Trophoblast cell (in vitro differentiated cells and primary cell): ENCODE measurements around the gene UBE2E1.

Experiments
- DNase-seq, 2 donors: peaks; one replicate each; pipeline ENCODE4 v3.0.0-alpha.2; 2016
- H2AFZ ChIP-seq: 2 replicates; pipeline ENCODE4 v1.6.1; 2013; ENCODE audit warnings: low read length, moderate library complexity, mild to moderate bottlenecking; ENCODE audit not compliant: insufficient read depth, poor library complexity
- H2AK5ac ChIP-seq: 2 replicates; pipeline ENCODE4 v1.6.1; 2013; ENCODE audit warnings: mild to moderate bottlenecking, low read length
- H2BK120ac ChIP-seq: 2 replicates; pipeline ENCODE4 v1.6.1; 2013; ENCODE audit warnings: low read length, mild to moderate bottlenecking, moderate library complexity; ENCODE audit not compliant: insufficient read depth, poor library complexity
- H2BK12ac ChIP-seq: 2 replicates; pipeline ENCODE4 v1.6.1; 2013; ENCODE audit warnings: mild to moderate bottlenecking, low read length, moderate library complexity
- H2BK5ac ChIP-seq: 2 replicates; pipeline ENCODE4 v1.6.1; 2013; ENCODE audit warnings: low read length, low read depth, moderate library complexity, mild to moderate bottlenecking; ENCODE audit not compliant: poor library complexity
- H3K14ac ChIP-seq: 2 replicates; pipeline ENCODE4 v1.6.1; 2013; ENCODE audit warnings: mild to moderate bottlenecking, low read length
- H3K18ac ChIP-seq: 2 replicates; pipeline ENCODE4 v1.6.1; 2013; ENCODE audit warnings: mild to moderate bottlenecking, low read length
- H3K23ac ChIP-seq: 2 replicates; pipeline ENCODE4 v1.6.1; 2013; ENCODE audit warnings: low read length
- H3K27ac ChIP-seq: 2 replicates; pipeline ENCODE4 v1.5.1; 2013; ENCODE audit warnings: low read depth, mild to moderate bottlenecking, inconsistent platforms, low read length, moderate library complexity
- H3K27me3 ChIP-seq: 2 replicates; pipeline ENCODE4 v1.6.1; 2013; ENCODE audit warnings: inconsistent platforms, mild to moderate bottlenecking, low read length, moderate library complexity; ENCODE audit not compliant: insufficient read depth
- H3K36me3 ChIP-seq, 2 experiments: 1 replicate in 1 of 2; 2 replicates in 1 of 2; pipeline ENCODE4 v1.6.1; 2013; ENCODE audit warnings: low read length in 2 of 2, mild to moderate bottlenecking in 2 of 2, moderate library complexity in 1 of 2; ENCODE audit not compliant: insufficient read depth in 2 of 2, control insufficient read depth in 1 of 2
- H3K4ac ChIP-seq: 2 replicates; pipeline ENCODE4 v1.6.1; 2013; ENCODE audit warnings: low read depth, mild to moderate bottlenecking, low read length, moderate library complexity
- H3K4me1 ChIP-seq, 2 experiments: 1 replicate in 1 of 2; 2 replicates in 1 of 2; pipeline ENCODE4 v1.6.1; 2013; ENCODE audit warnings: low read length in 2 of 2, mild to moderate bottlenecking in 2 of 2, moderate library complexity in 1 of 2; ENCODE audit not compliant: insufficient read depth in 2 of 2, control insufficient read depth in 1 of 2
- H3K4me2 ChIP-seq: 2 replicates; pipeline ENCODE4 v1.6.1; 2013; ENCODE audit warnings: inconsistent platforms, mild to moderate bottlenecking, low read length, moderate library complexity
- H3K4me3 ChIP-seq: 2 replicates; pipeline ENCODE4 v1.5.1; 2013; ENCODE audit warnings: mild to moderate bottlenecking, low read depth, low read length, inconsistent platforms
- H3K79me1 ChIP-seq: one replicate; pipeline ENCODE4 v1.6.1; 2013; ENCODE audit warnings: low read length
- H3K79me2 ChIP-seq: 2 replicates; pipeline ENCODE4 v1.6.1; 2013; ENCODE audit warnings: low read length, mild to moderate bottlenecking; ENCODE audit not compliant: control insufficient read depth, insufficient read depth, poor library complexity
- H3K9ac ChIP-seq: 2 replicates; pipeline ENCODE4 v1.6.1; 2013; ENCODE audit warnings: mild to moderate bottlenecking, low read length
- H3K9me3 ChIP-seq: 2 replicates; pipeline ENCODE4 v1.6.1; 2013; ENCODE audit warnings: low read depth, mild to moderate bottlenecking, control low read depth, inconsistent platforms, low read length; ENCODE audit not compliant: insufficient read depth
- H4K12ac ChIP-seq: 2 replicates; pipeline ENCODE4 v1.6.1; 2013; ENCODE audit warnings: low read depth, mild to moderate bottlenecking, low read length, moderate library complexity
- H4K8ac ChIP-seq: 2 replicates; pipeline ENCODE4 v1.6.1; 2013; ENCODE audit warnings: low read depth, mild to moderate bottlenecking, low read length, moderate library complexity
- H4K91ac ChIP-seq: one replicate; pipeline ENCODE4 v1.6.1; 2013; ENCODE audit warnings: low read depth, mild to moderate bottlenecking, low read length, moderate library complexity
- WGBS: extraction: QIAGEN DNeasy Blood & Tissue Kit; methylation state at CpG from one replicate; pipeline ENCODE4 v1.1.7; 2013; ENCODE audit warnings: missing lambda C conversion rate; ENCODE audit not compliant: insufficient read length, insufficient coverage; ENCODE audit errors: extremely low coverage; 5-methylcytosine and 5-hydroxymethylcytosine counted together

UBE2E1 gene

GRCh38 chr3:23785097-23785645 lies 20.6 kb upstream of the UBE2E1 start:
- DNase-seq = no peak
- no peaks in the 10 kb centered on the region for H3K27me3 ChIP-seq
- H3K79me2 ChIP-seq = no peaks in the 10 kb centered on the region
- no peak overlapping the region for H3K14ac ChIP-seq
- no peak overlapping the region for H4K91ac ChIP-seq
- H3K4me1 ChIP-seq = no peaks in the 10 kb centered on the region
- no peak overlapping the region for H3K9ac ChIP-seq
- H2BK120ac ChIP-seq = no peak overlapping the region
- no peak overlapping the region for H2AK5ac ChIP-seq
- no peaks in the 10 kb centered on the region for H3K36me3 ChIP-seq
- H3K4ac ChIP-seq = no peak overlapping the region
- H3K18ac ChIP-seq = no peak overlapping the region
- H2BK12ac ChIP-seq = no peak overlapping the region
- H2BK5ac ChIP-seq = no peak overlapping the region
- H4K12ac ChIP-seq = no peak overlapping the region
- no peak overlapping the region for H3K4me3 ChIP-seq
- no peaks in the 10 kb centered on the region for H3K9me3 ChIP-seq
- no peak overlapping the region for H4K8ac ChIP-seq
- no peak overlapping the region for H3K4me2 ChIP-seq
- no peak overlapping the region for H2AFZ ChIP-seq
- no peak overlapping the region for H3K27ac ChIP-seq
- no peaks in the 10 kb centered on the region for H3K79me1 ChIP-seq
- WGBS = no CpG with 5 or more reads among the region's 6 CpGs
- no peak overlapping the region for H3K23ac ChIP-seq

GRCh38 chr3:23785882-23786281 lies 19.9 kb upstream of the UBE2E1 start:
- H4K91ac ChIP-seq = no peak overlapping the region
- H3K36me3 ChIP-seq = no peaks in the 10 kb centered on the region
- H3K79me2 ChIP-seq = no peaks in the 10 kb centered on the region
- no peak overlapping the region for H4K8ac ChIP-seq
- no peak for DNase-seq
- no peaks in the 10 kb centered on the region for H3K27me3 ChIP-seq
- H3K4me3 ChIP-seq = no peak overlapping the region
- no peaks in the 10 kb centered on the region for H3K4me1 ChIP-seq
- no peaks in the 10 kb centered on the region for H3K9me3 ChIP-seq
- no peak overlapping the region for H3K14ac ChIP-seq
- no peak overlapping the region for H2BK5ac ChIP-seq
- no peak overlapping the region for H3K23ac ChIP-seq
- H2BK120ac ChIP-seq = no peak overlapping the region
- no peaks in the 10 kb centered on the region for H3K79me1 ChIP-seq
- no peak overlapping the region for H3K4me2 ChIP-seq
- no peak overlapping the region for H3K4ac ChIP-seq
- H2AK5ac ChIP-seq = no peak overlapping the region
- H2BK12ac ChIP-seq = no peak overlapping the region
- no CpG with 5 or more reads among the region's 2 CpGs for WGBS
- no peak overlapping the region for H3K18ac ChIP-seq
- no peak overlapping the region for H4K12ac ChIP-seq
- no peak overlapping the region for H3K27ac ChIP-seq
- H2AFZ ChIP-seq = no peak overlapping the region
- no peak overlapping the region for H3K9ac ChIP-seq

- H3K27ac ChIP-seq = no peak overlapping the region
- H3K4ac ChIP-seq = no peak overlapping the region
- no peak overlapping the region for H2AFZ ChIP-seq
- no peaks in the 10 kb centered on the region for H3K9me3 ChIP-seq
- no peaks in the 10 kb centered on the region for H3K79me2 ChIP-seq
- no peak overlapping the region for H2AK5ac ChIP-seq
- no peaks in the 10 kb centered on the region for H3K79me1 ChIP-seq
- no peak overlapping the region for H4K12ac ChIP-seq
- H3K27me3 ChIP-seq = no peaks in the 10 kb centered on the region
- no peak overlapping the region for H4K8ac ChIP-seq
- no peak overlapping the region for H3K23ac ChIP-seq
- H3K36me3 ChIP-seq = no peaks in the 10 kb centered on the region
- H3K4me2 ChIP-seq = no peak overlapping the region
- no peaks in the 10 kb centered on the region for H3K4me1 ChIP-seq
- no peak overlapping the region for H3K14ac ChIP-seq
- no peak overlapping the region for H3K18ac ChIP-seq
- H3K9ac ChIP-seq = no peak overlapping the region
- no peak overlapping the region for H2BK5ac ChIP-seq
- H2BK12ac ChIP-seq = no peak overlapping the region
- no CpG with 5 or more reads among the region's 2 CpGs for WGBS
- H3K4me3 ChIP-seq = no peak overlapping the region
- DNase-seq = no peak
- H4K91ac ChIP-seq = no peak overlapping the region
- no peak overlapping the region for H2BK120ac ChIP-seq
These were observed 14.1 kb upstream of the UBE2E1 start for GRCh38 chr3:23791678-23792077.

GRCh38 chr3:23793528-23794134 lies 12.1 kb upstream of the UBE2E1 start:
- Histone ChIP-seq H2AK5ac (no peak overlapping the region), H4K8ac (no peak overlapping the region), H2BK5ac (no peak overlapping the region), H3K4me2 (no peak overlapping the region), H3K9me3 (no peaks in the 10 kb centered on the region), H3K14ac (no peak overlapping the region), H3K9ac (no peak overlapping the region), H4K91ac (no peak overlapping the region), H3K4ac (no peak overlapping the region), H3K27me3 (no peaks in the 10 kb centered on the region), H3K23ac (no peak overlapping the region), H3K27ac (no peak overlapping the region), H3K79me1 (no peaks in the 10 kb centered on the region), H2BK12ac (no peak overlapping the region), H3K36me3 (no peaks in the 10 kb centered on the region), H3K4me1 (no peaks in the 10 kb centered on the region), H4K12ac (no peak overlapping the region), H2BK120ac (no peak overlapping the region), H3K4me3 (no peak overlapping the region), H3K18ac (no peak overlapping the region), H3K79me2 (no peaks in the 10 kb centered on the region), H2AFZ (no peak overlapping the region)
- WGBS = no CpG with 5 or more reads among the region's 4 CpGs
- DNase-seq = no peak
